Stomach (tissue), 4 donors: ENCODE data around the gene REV3L.

Source experiments
- CTCF ChIP-seq, 7 experiments: fragments of 450-650 bp in 4 of 7; fragments of 200-600 bp in 3 of 7; sonication (generic) in 3 of 7; IDR thresholded peaks; one replicate each; pipeline ENCODE4 v1.5.1; 2016 to 2019; ENCODE audit warnings: antibody characterized with exemption in 7 of 7, control low read depth in 2 of 7, mild to moderate bottlenecking in 1 of 7
- EP300 ChIP-seq: sonication (generic); formaldehyde crosslinking; IDR thresholded peaks from one replicate; pipeline ENCODE4 v1.6.1; 2017; ENCODE audit warnings: antibody characterized with exemption
- POLR2A ChIP-seq, 4 donors: fragments of 450-650 bp; IDR thresholded peaks; one replicate each; pipeline ENCODE4 v1.6.1; 2016; ENCODE audit warnings: antibody characterized with exemption in 4 of 4, control low read depth in 2 of 4, mild to moderate bottlenecking in 1 of 4, moderate library complexity in 1 of 4
- POLR2AphosphoS5 ChIP-seq, 3 donors: sonication (generic); formaldehyde crosslinking; IDR thresholded peaks; one replicate each; pipeline ENCODE4 v1.6.1; 2016; ENCODE audit warnings: antibody characterized with exemption in 3 of 3

- no peak for TF ChIP-seq POLR2AphosphoS5 (IDR thresholded peaks at IDR 0.05)
- no peak for TF ChIP-seq CTCF (IDR thresholded peaks at IDR 0.05)
- no peak for TF ChIP-seq POLR2A (IDR thresholded peaks at IDR 0.05)
- TF ChIP-seq EP300: no peak
Measured at GRCh38 chr6:111358454-111358853, 124.6 kb downstream of the REV3L start.
